ENCODE measurements around the gene CFI. TPM values are rescaled to one million over a fixed set of nuclear protein-coding genes. Genes with fewer than 3 reads are reported as not detected.

Gene CFI
- polyA plus RNA-seq, 2 donors, result 5.7 to 7.9 TPM

GRCh38 chr4:109754093-109754857 is 47.5 kb downstream of the CFI start:
- H3K27me3 ChIP-seq (ENCODE audit: control insufficient read depth in 1 of 2, insufficient read depth in 2 of 2, low read length in 2 of 2), result no peaks in the 10 kb centered on the region
- no peaks in the 10 kb centered on the region for H3K9me3 ChIP-seq (ENCODE audit: control insufficient read depth in 2 of 2, insufficient read depth in 1 of 2, low read depth in 1 of 2, low read length in 1 of 2)
- WGBS, 2 donors, result 83 to 87% methylated on average over 7 of the region's 7 CpGs

DNA sequence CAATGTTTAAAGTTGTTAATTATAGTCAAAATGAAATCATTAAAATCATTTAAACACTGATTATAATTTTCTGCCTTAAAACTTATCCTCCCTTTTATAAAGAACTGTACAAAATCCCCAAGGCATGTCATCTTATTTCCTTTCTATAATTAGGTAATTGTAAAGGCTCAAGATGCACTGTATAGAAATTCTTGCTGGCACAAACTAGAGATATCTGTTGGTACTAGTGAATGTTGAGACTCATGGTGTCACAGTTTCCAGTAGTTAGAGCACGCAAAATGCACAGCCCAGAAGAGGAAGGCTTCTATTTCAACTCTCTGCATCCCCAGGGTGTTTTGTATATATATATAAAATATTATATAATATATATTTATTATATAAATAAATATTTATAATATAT is 49.3 kb downstream of the CFI start:
- no peaks in the 10 kb centered on the region for H3K27me3 ChIP-seq (ENCODE audit: control insufficient read depth in 1 of 2, insufficient read depth in 2 of 2, low read length in 2 of 2)
- H3K4me1 ChIP-seq (ENCODE audit: control insufficient read depth in 2 of 2, insufficient read depth in 2 of 2, low read length in 1 of 2), result no peaks in the 10 kb centered on the region
- WGBS, 2 donors, result 0 to 6% methylated on average over 1 of the region's 1 CpG
- no peaks in the 10 kb centered on the region for H3K9me3 ChIP-seq (ENCODE audit: control insufficient read depth in 2 of 2, insufficient read depth in 1 of 2, low read depth in 1 of 2, low read length in 1 of 2)
- no peak overlapping the region for H3K27ac ChIP-seq (ENCODE audit: low read depth in 2 of 2, low read length in 1 of 2)
- no peak overlapping the region for H3K4me3 ChIP-seq (ENCODE audit: low read depth in 1 of 2, low read length in 2 of 2)
- no peaks in the 10 kb centered on the region for H3K36me3 ChIP-seq (ENCODE audit: control insufficient read depth in 2 of 2, insufficient read depth in 2 of 2, low read length in 1 of 2)

More at GRCh38 chr4:109754093-109754857, 47.5 kb downstream of the CFI start:
- Histone ChIP-seq H3K27ac (ENCODE audit: low read depth in 2 of 2, low read length in 1 of 2) (no peak overlapping the region), H3K4me3 (ENCODE audit: low read depth in 1 of 2, low read length in 2 of 2) (no peak overlapping the region), H3K36me3 (ENCODE audit: control insufficient read depth in 2 of 2, insufficient read depth in 2 of 2, low read length in 1 of 2) (no peaks in the 10 kb centered on the region), H3K4me1 (ENCODE audit: control insufficient read depth in 2 of 2, insufficient read depth in 2 of 2, low read length in 1 of 2) (no peaks in the 10 kb centered on the region)

- Histone ChIP-seq H3K4me1 (ENCODE audit: control insufficient read depth in 2 of 2, insufficient read depth in 2 of 2, low read length in 1 of 2) (no peaks in the 10 kb centered on the region), H3K9me3 (ENCODE audit: control insufficient read depth in 2 of 2, insufficient read depth in 1 of 2, low read depth in 1 of 2, low read length in 1 of 2) (no peaks in the 10 kb centered on the region), H3K27ac (ENCODE audit: low read depth in 2 of 2, low read length in 1 of 2) (no peak overlapping the region), H3K27me3 (ENCODE audit: control insufficient read depth in 1 of 2, insufficient read depth in 2 of 2, low read length in 2 of 2) (no peaks in the 10 kb centered on the region), H3K4me3 (ENCODE audit: low read depth in 1 of 2, low read length in 2 of 2) (no peak overlapping the region), H3K36me3 (ENCODE audit: control insufficient read depth in 2 of 2, insufficient read depth in 2 of 2, low read length in 1 of 2) (no peaks in the 10 kb centered on the region)
- 81 to 83% methylated on average over 4 of the region's 4 CpGs for WGBS, 2 donors
Observed at GRCh38 chr4:109751852-109752251, 49.9 kb downstream of the CFI start.

- Histone ChIP-seq H3K36me3 (ENCODE audit: control insufficient read depth in 2 of 2, insufficient read depth in 2 of 2, low read length in 1 of 2) (no peaks in the 10 kb centered on the region), H3K4me1 (ENCODE audit: control insufficient read depth in 2 of 2, insufficient read depth in 2 of 2, low read length in 1 of 2) (no peaks in the 10 kb centered on the region), H3K27me3 (ENCODE audit: control insufficient read depth in 1 of 2, insufficient read depth in 2 of 2, low read length in 2 of 2) (no peaks in the 10 kb centered on the region), H3K4me3 (ENCODE audit: low read depth in 1 of 2, low read length in 2 of 2) (no peak overlapping the region), H3K27ac (ENCODE audit: low read depth in 2 of 2, low read length in 1 of 2) (no peak overlapping the region), H3K9me3 (ENCODE audit: control insufficient read depth in 2 of 2, insufficient read depth in 1 of 2, low read depth in 1 of 2, low read length in 1 of 2) (no peaks in the 10 kb centered on the region)
- 92 to 95% methylated on average over 4 of the region's 4 CpGs for WGBS, 2 donors
Observed at GRCh38 chr4:109750652-109751244, 51.1 kb downstream of the CFI start.

DNA sequence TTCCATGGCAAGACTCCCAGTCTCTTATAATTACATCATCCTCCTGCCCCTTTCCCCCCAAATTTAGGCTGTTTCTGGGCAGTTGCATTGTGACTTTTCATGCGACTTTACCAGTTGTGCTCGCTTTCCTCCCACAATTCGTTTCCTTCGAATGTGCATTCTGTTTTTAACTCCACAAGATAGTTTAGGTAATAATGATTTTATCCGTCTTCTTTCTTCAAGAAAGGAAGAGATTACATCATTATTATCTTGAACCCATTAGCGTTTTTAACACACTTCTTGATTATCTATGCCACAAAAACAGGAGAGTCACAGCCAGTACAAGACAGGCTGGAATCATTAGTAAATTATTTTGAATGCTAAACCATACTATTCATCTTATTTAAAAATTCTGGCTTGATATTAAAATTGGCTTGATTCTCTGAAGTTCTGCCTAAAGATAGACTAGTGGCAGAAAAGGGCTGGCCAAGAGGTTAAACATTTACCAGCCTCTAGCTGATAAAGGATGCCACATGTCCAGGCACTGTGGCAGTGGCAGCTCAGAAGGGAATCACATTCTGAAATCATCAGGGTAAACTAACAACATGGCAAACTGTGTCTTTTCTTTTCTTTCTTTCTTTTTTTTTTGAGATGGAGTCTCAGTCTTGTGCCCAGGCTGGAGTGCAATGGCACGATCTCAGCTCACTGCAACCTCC is 52.3 kb downstream of the CFI start:
- no peaks in the 10 kb centered on the region for H3K9me3 ChIP-seq (ENCODE audit: control insufficient read depth in 2 of 2, insufficient read depth in 1 of 2, low read depth in 1 of 2, low read length in 1 of 2)
- H3K36me3 ChIP-seq (ENCODE audit: control insufficient read depth in 2 of 2, insufficient read depth in 2 of 2, low read length in 1 of 2), result no peaks in the 10 kb centered on the region
- H3K4me3 ChIP-seq (ENCODE audit: low read depth in 1 of 2, low read length in 2 of 2), result no peak overlapping the region
- H3K27ac ChIP-seq (ENCODE audit: low read depth in 2 of 2, low read length in 1 of 2), result no peak overlapping the region
- H3K27me3 ChIP-seq (ENCODE audit: control insufficient read depth in 1 of 2, insufficient read depth in 2 of 2, low read length in 2 of 2), result no peaks in the 10 kb centered on the region
- WGBS, 2 donors, result 78 to 80% methylated on average over 7 of the region's 7 CpGs
- H3K4me1 ChIP-seq (ENCODE audit: control insufficient read depth in 2 of 2, insufficient read depth in 2 of 2, low read length in 1 of 2), result no peaks in the 10 kb centered on the region

GRCh38 chr4:109748114-109748513 is 53.7 kb downstream of the CFI start:
- Histone ChIP-seq H3K9me3 (ENCODE audit: control insufficient read depth in 2 of 2, insufficient read depth in 1 of 2, low read depth in 1 of 2, low read length in 1 of 2) (no peaks in the 10 kb centered on the region), H3K4me1 (ENCODE audit: control insufficient read depth in 2 of 2, insufficient read depth in 2 of 2, low read length in 1 of 2) (no peaks in the 10 kb centered on the region), H3K36me3 (ENCODE audit: control insufficient read depth in 2 of 2, insufficient read depth in 2 of 2, low read length in 1 of 2) (no peaks in the 10 kb centered on the region), H3K27me3 (ENCODE audit: control insufficient read depth in 1 of 2, insufficient read depth in 2 of 2, low read length in 2 of 2) (no peaks in the 10 kb centered on the region), H3K4me3 (ENCODE audit: low read depth in 1 of 2, low read length in 2 of 2) (no peak overlapping the region), H3K27ac (ENCODE audit: low read depth in 2 of 2, low read length in 1 of 2) (no peak overlapping the region)
- 91 to 93% methylated on average over 1 of the region's 1 CpG for WGBS, 2 donors

DNA sequence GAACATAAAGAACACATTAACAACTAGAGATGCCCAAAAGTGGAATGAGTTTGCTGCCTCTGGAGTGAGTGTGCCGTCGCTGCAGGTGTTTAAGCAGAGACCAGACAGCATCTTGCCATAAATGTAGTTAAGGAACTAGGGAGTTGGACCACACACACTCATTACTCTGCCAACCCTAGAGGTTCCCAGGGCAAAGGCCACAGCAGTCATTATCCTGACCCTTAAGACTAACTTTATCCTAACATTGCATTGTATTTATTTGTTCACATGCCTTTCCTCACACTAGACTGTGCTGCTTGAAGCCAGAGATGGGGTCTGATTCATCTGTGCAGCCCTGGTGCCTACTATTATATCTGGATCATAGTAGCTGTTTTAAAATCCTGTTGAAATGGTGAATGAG is 55.1 kb downstream of the CFI start:
- Histone ChIP-seq H3K9me3 (ENCODE audit: control insufficient read depth in 2 of 2, insufficient read depth in 1 of 2, low read depth in 1 of 2, low read length in 1 of 2) (no peaks in the 10 kb centered on the region), H3K4me3 (ENCODE audit: low read depth in 1 of 2, low read length in 2 of 2) (no peak overlapping the region), H3K4me1 (ENCODE audit: control insufficient read depth in 2 of 2, insufficient read depth in 2 of 2, low read length in 1 of 2) (no peaks in the 10 kb centered on the region), H3K27ac (ENCODE audit: low read depth in 2 of 2, low read length in 1 of 2) (no peak overlapping the region), H3K36me3 (ENCODE audit: control insufficient read depth in 2 of 2, insufficient read depth in 2 of 2, low read length in 1 of 2) (no peaks in the 10 kb centered on the region), H3K27me3 (ENCODE audit: control insufficient read depth in 1 of 2, insufficient read depth in 2 of 2, low read length in 2 of 2) (no peaks in the 10 kb centered on the region)
- WGBS, 2 donors, result 68 to 87% methylated on average over 2 of the region's 2 CpGs

- Histone ChIP-seq H3K27ac (ENCODE audit: low read depth in 2 of 2, low read length in 1 of 2) (no peak overlapping the region), H3K4me3 (ENCODE audit: low read depth in 1 of 2, low read length in 2 of 2) (no peak overlapping the region), H3K9me3 (ENCODE audit: control insufficient read depth in 2 of 2, insufficient read depth in 1 of 2, low read depth in 1 of 2, low read length in 1 of 2) (no peaks in the 10 kb centered on the region), H3K27me3 (ENCODE audit: control insufficient read depth in 1 of 2, insufficient read depth in 2 of 2, low read length in 2 of 2) (no peaks in the 10 kb centered on the region), H3K36me3 (ENCODE audit: control insufficient read depth in 2 of 2, insufficient read depth in 2 of 2, low read length in 1 of 2) (no peaks in the 10 kb centered on the region), H3K4me1 (ENCODE audit: control insufficient read depth in 2 of 2, insufficient read depth in 2 of 2, low read length in 1 of 2) (no peaks in the 10 kb centered on the region)
Observed at GRCh38 chr4:109745830-109746229, 56.0 kb downstream of the CFI start.

GRCh38 chr4:109739547-109739946 is 62.3 kb downstream of the CFI start:
- Histone ChIP-seq H3K27ac (ENCODE audit: low read depth in 2 of 2, low read length in 1 of 2) (no peak overlapping the region), H3K9me3 (ENCODE audit: control insufficient read depth in 2 of 2, insufficient read depth in 1 of 2, low read depth in 1 of 2, low read length in 1 of 2) (no peaks in the 10 kb centered on the region), H3K27me3 (ENCODE audit: control insufficient read depth in 1 of 2, insufficient read depth in 2 of 2, low read length in 2 of 2) (no peaks in the 10 kb centered on the region), H3K36me3 (ENCODE audit: control insufficient read depth in 2 of 2, insufficient read depth in 2 of 2, low read length in 1 of 2) (no peaks in the 10 kb centered on the region), H3K4me3 (ENCODE audit: low read depth in 1 of 2, low read length in 2 of 2) (no peak overlapping the region), H3K4me1 (ENCODE audit: control insufficient read depth in 2 of 2, insufficient read depth in 2 of 2, low read length in 1 of 2) (no peaks in the 10 kb centered on the region)
- WGBS, 2 donors, result 73 to 78% methylated on average over 3 of the region's 3 CpGs

All from esophagus (tissue), 2 donors.